RWPE2 (cell line): ENCODE data around the gene LSS.

Source experiments
- ATAC-seq: fragments of 200-7000 bp; cut with Tn5 transposase; 3 replicates; pipeline ENCODE4 v1.9.1; 2021; ENCODE audit warnings: low read depth
- DNase-seq: peaks from one replicate; pipeline ENCODE4 v3.0.0-alpha.2; 2020; ENCODE audit warnings: low spot score
- H3K27ac ChIP-seq: fragments of 450-650 bp; 2 replicates; pipeline ENCODE4 v1.5.1; 2017; ENCODE audit warnings: mild to moderate bottlenecking; ENCODE audit not compliant: poor library complexity, severe bottlenecking
- H3K27me3 ChIP-seq: fragments of 250-450 bp; sonication (Bioruptor Pico); 2 replicates; pipeline ENCODE4 v1.5.1; 2021; ENCODE audit warnings: mild to moderate bottlenecking, moderate library complexity; ENCODE audit not compliant: insufficient read depth, poor library complexity, severe bottlenecking
- H3K36me3 ChIP-seq: fragments of 250-450 bp; sonication (Bioruptor Pico); 2 replicates; pipeline ENCODE4 v1.5.1; 2020; ENCODE audit warnings: low read depth, mild to moderate bottlenecking, moderate library complexity
- H3K4me1 ChIP-seq: fragments of 250-450 bp; sonication (Bioruptor Pico); 2 replicates; pipeline ENCODE4 v1.5.1; 2021; ENCODE audit warnings: mild to moderate bottlenecking, moderate library complexity; ENCODE audit not compliant: insufficient read depth, poor library complexity, severe bottlenecking
- H3K4me3 ChIP-seq: fragments of 250-450 bp; sonication (Bioruptor Pico); 2 replicates; pipeline ENCODE4 v1.5.1; 2021; ENCODE audit warnings: mild to moderate bottlenecking, moderate library complexity; ENCODE audit not compliant: severe bottlenecking
- H3K9me3 ChIP-seq: fragments of 250-450 bp; sonication (Bioruptor Pico); 2 replicates; pipeline ENCODE4 v1.5.1; 2021; ENCODE audit warnings: mild to moderate bottlenecking, moderate library complexity; ENCODE audit not compliant: severe bottlenecking
- TF ChIP-seq, protein P1 (sequence below): fragments of 450-650 bp; IDR thresholded peaks from one replicate; pipeline ENCODE4 v1.5.1; 2017; ENCODE audit warnings: mild to moderate bottlenecking, moderate library complexity; ENCODE audit not compliant: poor library complexity, severe bottlenecking

Gene LSS

DNA sequence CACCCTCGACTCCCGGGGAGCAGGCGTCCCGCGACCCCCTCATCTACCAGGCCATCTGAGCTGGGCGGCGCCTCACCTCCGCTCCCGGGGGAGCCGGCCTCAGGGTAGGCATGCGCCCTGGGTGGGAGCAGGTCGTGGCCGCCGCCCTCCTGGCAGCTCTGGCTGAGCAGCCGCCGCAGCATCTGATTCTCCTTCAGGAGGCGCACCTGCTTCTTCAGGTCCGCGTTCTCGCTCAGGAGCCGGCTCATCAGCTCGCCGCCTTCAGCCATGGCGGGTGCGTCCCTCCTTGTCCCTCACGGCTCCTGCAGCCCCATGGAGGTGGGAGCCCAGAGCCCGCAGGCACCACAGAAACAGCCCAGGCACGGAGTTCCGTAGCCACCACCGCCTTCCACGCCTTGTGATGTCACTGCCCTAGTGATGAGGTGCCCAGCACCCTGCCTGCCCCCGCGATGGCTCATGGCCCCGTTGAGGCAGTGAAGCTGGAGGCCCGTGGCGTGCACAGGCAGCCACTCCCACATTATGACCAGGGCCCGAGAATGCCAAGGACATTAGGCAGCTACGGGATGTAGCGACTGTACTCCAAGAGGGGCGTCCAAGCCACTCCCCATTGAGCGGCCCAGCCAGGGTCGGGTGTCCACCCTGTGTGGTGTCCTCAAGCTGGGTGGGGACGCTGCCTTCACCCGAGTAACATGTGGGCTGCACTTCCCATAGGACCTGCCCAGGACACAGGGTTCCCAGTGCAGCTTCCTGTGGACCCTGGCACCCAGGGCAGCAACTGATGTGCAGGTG is 45.8 kb downstream of the LSS start:
- no peak for ATAC-seq
- Histone ChIP-seq H3K36me3 (no peaks in the 10 kb centered on the region), H3K9me3 (peaks cover under 1% of the 10 kb centered on the region), H3K27ac (no peak overlapping the region), H3K27me3 (no peaks in the 10 kb centered on the region), H3K4me3 (no peak overlapping the region), H3K4me1 (peaks cover 5% of the 10 kb centered on the region)
- TF ChIP-seq, protein P1, sequence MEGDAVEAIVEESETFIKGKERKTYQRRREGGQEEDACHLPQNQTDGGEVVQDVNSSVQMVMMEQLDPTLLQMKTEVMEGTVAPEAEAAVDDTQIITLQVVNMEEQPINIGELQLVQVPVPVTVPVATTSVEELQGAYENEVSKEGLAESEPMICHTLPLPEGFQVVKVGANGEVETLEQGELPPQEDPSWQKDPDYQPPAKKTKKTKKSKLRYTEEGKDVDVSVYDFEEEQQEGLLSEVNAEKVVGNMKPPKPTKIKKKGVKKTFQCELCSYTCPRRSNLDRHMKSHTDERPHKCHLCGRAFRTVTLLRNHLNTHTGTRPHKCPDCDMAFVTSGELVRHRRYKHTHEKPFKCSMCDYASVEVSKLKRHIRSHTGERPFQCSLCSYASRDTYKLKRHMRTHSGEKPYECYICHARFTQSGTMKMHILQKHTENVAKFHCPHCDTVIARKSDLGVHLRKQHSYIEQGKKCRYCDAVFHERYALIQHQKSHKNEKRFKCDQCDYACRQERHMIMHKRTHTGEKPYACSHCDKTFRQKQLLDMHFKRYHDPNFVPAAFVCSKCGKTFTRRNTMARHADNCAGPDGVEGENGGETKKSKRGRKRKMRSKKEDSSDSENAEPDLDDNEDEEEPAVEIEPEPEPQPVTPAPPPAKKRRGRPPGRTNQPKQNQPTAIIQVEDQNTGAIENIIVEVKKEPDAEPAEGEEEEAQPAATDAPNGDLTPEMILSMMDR = no peak
- DNase-seq = peak; percentile 75

DNA sequence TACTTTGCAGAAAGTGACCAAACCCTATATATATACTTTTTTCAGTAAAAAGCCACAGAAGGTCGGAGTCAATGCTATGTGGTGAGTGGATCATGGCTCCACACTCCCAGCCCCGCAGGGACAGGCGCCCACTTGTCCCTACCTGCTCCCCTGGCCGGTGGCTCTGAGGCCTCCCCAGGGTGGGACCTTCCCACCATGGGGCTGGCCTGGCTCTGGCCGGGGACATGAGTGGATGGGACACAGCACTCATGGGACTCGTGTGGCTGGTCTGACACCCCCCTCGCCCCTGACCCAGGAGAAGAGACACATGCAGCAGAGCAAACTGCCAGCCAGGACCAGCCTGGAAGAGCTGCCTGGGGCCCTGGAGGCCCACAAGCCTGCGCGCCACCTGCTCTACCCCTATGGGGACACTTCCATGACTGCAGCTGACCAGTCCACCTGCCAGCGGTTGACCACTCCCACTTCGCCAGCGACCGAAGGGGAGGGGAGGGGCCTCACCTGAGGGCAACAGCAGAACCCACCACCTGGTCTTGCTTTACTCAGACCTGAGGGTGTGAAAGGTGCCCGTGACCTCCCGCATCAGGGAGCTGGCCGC is 46.5 kb downstream of the LSS start:
- Histone ChIP-seq H3K27me3 (no peaks in the 10 kb centered on the region), H3K36me3 (no peaks in the 10 kb centered on the region), H3K27ac (no peak overlapping the region), H3K9me3 (peaks cover 2% of the 10 kb centered on the region), H3K4me1 (peaks cover 5% of the 10 kb centered on the region), H3K4me3 (no peak overlapping the region)
- DNase-seq = no peak
- TF ChIP-seq, protein P1 = no peak
- ATAC-seq = no peak

DNA sequence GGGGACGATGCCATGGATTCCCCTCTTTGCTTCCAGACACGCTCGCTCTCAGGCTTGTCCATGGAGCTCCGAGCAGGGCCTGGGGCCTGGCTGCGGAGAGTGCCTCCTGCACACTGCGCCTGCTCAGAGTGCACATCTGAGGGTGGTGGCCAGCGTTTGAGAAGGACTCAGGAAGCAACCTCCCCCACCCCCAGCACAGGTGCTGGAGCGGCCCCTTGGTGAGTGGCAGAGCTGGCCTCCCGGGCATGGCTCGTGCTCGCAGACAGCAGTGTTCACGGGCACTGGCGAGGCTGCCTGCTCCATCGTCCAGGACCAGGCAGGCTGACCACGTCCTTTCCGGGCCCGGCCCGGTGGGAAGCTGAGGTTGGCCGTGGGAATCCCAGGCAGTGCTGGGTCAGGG is 47.1 kb downstream of the LSS start:
- TF ChIP-seq, protein P1 = no peak
- H3K36me3 ChIP-seq = no peaks in the 10 kb centered on the region
- peaks cover 2% of the 10 kb centered on the region for H3K9me3 ChIP-seq
- no peak for DNase-seq
- no peak overlapping the region for H3K4me3 ChIP-seq
- H3K27ac ChIP-seq = no peak overlapping the region
- ATAC-seq = no peak
- H3K27me3 ChIP-seq = no peaks in the 10 kb centered on the region
- H3K4me1 ChIP-seq = peaks cover 5% of the 10 kb centered on the region

DNA sequence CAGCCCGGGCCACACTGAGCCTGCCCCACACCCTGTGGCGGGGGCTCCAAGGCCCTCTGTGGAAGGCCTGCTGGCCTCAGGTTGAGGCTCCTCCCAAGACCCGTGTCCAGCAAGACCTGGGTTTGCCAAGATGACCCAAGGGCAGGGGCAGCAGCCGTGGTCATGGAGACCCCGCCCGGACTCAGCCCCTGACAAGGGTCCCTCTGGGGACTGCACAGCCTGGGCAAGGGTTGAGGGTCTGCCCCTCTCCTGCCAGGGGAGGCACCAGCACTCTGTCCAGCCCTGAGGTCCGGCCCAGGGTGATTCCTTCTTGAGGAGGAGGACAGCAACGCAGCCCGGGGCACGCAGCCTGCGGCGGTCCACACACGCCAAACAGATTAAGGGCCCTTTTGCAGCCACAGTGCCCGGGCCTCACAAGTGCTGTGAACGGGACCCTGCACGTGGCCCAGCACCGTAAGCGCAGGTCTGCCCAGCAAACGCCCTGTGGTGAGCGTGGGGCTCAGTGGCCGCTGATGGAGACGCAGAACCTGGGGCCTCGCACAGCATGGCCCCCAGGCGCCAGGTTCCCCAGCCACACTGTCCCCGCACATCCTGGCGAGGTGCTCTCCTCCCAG is 47.7 kb downstream of the LSS start:
- DNase-seq (no peak), ATAC-seq (no peak)
- Histone ChIP-seq H3K36me3 (no peaks in the 10 kb centered on the region), H3K9me3 (peaks cover 2% of the 10 kb centered on the region), H3K4me1 (peaks cover 5% of the 10 kb centered on the region), H3K27me3 (no peaks in the 10 kb centered on the region), H3K4me3 (no peak overlapping the region), H3K27ac (no peak overlapping the region)
- TF ChIP-seq, protein P1 = no peak
